GM12878 (cell line): ENCODE data around the gene CRTAP. TPM values are rescaled to one million over a fixed set of nuclear protein-coding genes. Genes with fewer than 3 reads are reported as not detected.

Experiments used
- ATAC-seq: fragments of 200-7000 bp; cut with Tn5 transposase; 3 replicates; pipeline ENCODE4 v1.9.1; 2020; ENCODE audit warnings: mild to moderate bottlenecking, moderate library complexity
- BruUV-seq: library from RNA; stranded (reverse); fragments of 400-500 nt; replicated peaks from 2 replicates; lab custom pipeline; 2021; lab: Mats Ljungman, UMichigan
- CTCF ChIA-PET: fragments of 300-600 bp; sonication (Branson Sonifier 250); formaldehyde crosslinking; extraction: SDS; loops from one replicate; lab custom pipeline; 2021; ENCODE audit warnings: inconsistent platforms; lab: Yijun Ruan, JAX
- POLR2A ChIA-PET: fragments of 350-600 bp; formaldehyde crosslinking; extraction: SDS; loops from one replicate; lab custom pipeline; 2021; ENCODE audit warnings: inconsistent platforms; lab: Charles Lee
- RAD21 ChIA-PET: fragments of 300-600 bp; sonication (Branson Sonifier 250); formaldehyde crosslinking; loops from one replicate; lab custom pipeline; 2023; ENCODE audit warnings: antibody characterized with exemption; ENCODE audit not compliant: unreplicated experiment; lab: Charles Lee
- SMC1A ChIA-PET: fragments of 300-600 bp; sonication (Branson Sonifier 250); formaldehyde crosslinking; loops from one replicate; lab custom pipeline; 2023; ENCODE audit not compliant: unreplicated experiment, uncharacterized antibody; lab: Charles Lee
- DNase-seq: peaks from one replicate; pipeline ENCODE4 v3.0.0-alpha.2; 2011; ENCODE audit warnings: low read depth, low spot score
- FAIRE-seq: peaks from 3 replicates; lab custom pipeline; 2011; peaks lifted over from hg19 to GRCh38; lab: Jason Lieb, UNC
- H2AFZ ChIP-seq: 2 replicates; pipeline ENCODE4 v1.6.0; 2011; ENCODE audit warnings: low read depth, low read length, control low read depth; ENCODE audit not compliant: control insufficient read depth
- H3K27ac ChIP-seq: 2 replicates; pipeline ENCODE4 v1.5.1; 2011; ENCODE audit warnings: control low read depth; ENCODE audit not compliant: control insufficient read depth, insufficient read depth
- H3K27me3 ChIP-seq, 2 experiments: replicated peaks in 1 of 2; 2 replicates each; pipeline versions ENCODE4 v1.6.0 to v1.6.1; 2011; ENCODE audit warnings: low read length in 1 of 2; ENCODE audit not compliant: control insufficient read depth in 2 of 2, insufficient read depth in 2 of 2
- H3K36me3 ChIP-seq, 2 experiments: 2 replicates each; pipeline ENCODE4 v1.5.1; 2011; ENCODE audit warnings: low read length in 1 of 2; ENCODE audit not compliant: control insufficient read depth in 2 of 2, insufficient read depth in 2 of 2
- H3K4me1 ChIP-seq: 2 replicates; pipeline ENCODE4 v1.6.1; 2011; ENCODE audit warnings: mild to moderate bottlenecking, low read length, moderate library complexity, mixed read lengths; ENCODE audit not compliant: control insufficient read depth, insufficient read depth
- H3K4me2 ChIP-seq: 2 replicates; pipeline ENCODE4 v1.6.0; 2011; ENCODE audit warnings: control low read depth; ENCODE audit not compliant: control insufficient read depth, insufficient read depth
- H3K4me3 ChIP-seq: fragments of 200-600 bp; sonication (generic); 2 replicates; pipeline ENCODE4 v1.5.1; 2016
- H3K79me2 ChIP-seq: 2 replicates; pipeline ENCODE4 v1.6.0; 2011; ENCODE audit warnings: low read length; ENCODE audit not compliant: control insufficient read depth, insufficient read depth
- H3K9ac ChIP-seq: 2 replicates; pipeline ENCODE4 v1.8.0; 2011; ENCODE audit warnings: low read length, control low read depth, mixed read lengths; ENCODE audit not compliant: control insufficient read depth, insufficient read depth
- H3K9me3 ChIP-seq: replicated peaks from 3 replicates; pipeline ENCODE4 v1.5.1; 2011; ENCODE audit warnings: mild to moderate bottlenecking, low read length; ENCODE audit not compliant: control insufficient read depth, insufficient read depth
- H4K20me1 ChIP-seq: 2 replicates; pipeline ENCODE4 v1.6.0; 2011; ENCODE audit not compliant: control insufficient read depth, insufficient read depth
- BCL3 ChIP-seq: IDR thresholded peaks from 2 replicates; pipeline ENCODE4 v1.6.1; 2011; ENCODE audit warnings: borderline replicate concordance, low read depth, mild to moderate bottlenecking, moderate library complexity, low read length; ENCODE audit not compliant: insufficient read depth, poor library complexity, severe bottlenecking
- FOS ChIP-seq: IDR thresholded peaks from 3 replicates; pipeline ENCODE4 v1.6.1; 2011; ENCODE audit warnings: borderline replicate concordance; ENCODE audit not compliant: insufficient read length; ENCODE audit errors: extremely low read depth
- NR2C2 ChIP-seq: IDR thresholded peaks from 2 replicates; pipeline ENCODE4 v1.6.1; 2011; ENCODE audit warnings: borderline replicate concordance, low read depth; ENCODE audit not compliant: control insufficient read depth, insufficient read length
- NRF1 ChIP-seq: conservative IDR thresholded peaks from 2 replicates; pipeline ENCODE4 v1.6.1; 2011; ENCODE audit warnings: mild to moderate bottlenecking, low read depth, low read length, improper control_type of control experiment
- PML ChIP-seq: IDR thresholded peaks from 2 replicates; pipeline ENCODE4 v1.6.1; 2012; ENCODE audit warnings: low read length, inconsistent platforms
- RB1 ChIP-seq: fragments of 450-650 bp; formaldehyde crosslinking; IDR thresholded peaks from 2 replicates; pipeline ENCODE4 v1.6.1; 2017; ENCODE audit warnings: mild to moderate bottlenecking, borderline replicate concordance
- SIX5 ChIP-seq: IDR thresholded peaks from 2 replicates; pipeline ENCODE4 v1.6.1; 2011; ENCODE audit warnings: mild to moderate bottlenecking, low read depth, low read length, moderate library complexity; ENCODE audit not compliant: severe bottlenecking
- TAF1 ChIP-seq: IDR thresholded peaks from 2 replicates; pipeline ENCODE4 v1.6.1; 2011; ENCODE audit warnings: mild to moderate bottlenecking, low read depth, low read length, borderline replicate concordance
- TCF12 ChIP-seq: IDR thresholded peaks from 2 replicates; pipeline ENCODE4 v1.6.1; 2011; ENCODE audit warnings: low read depth, mild to moderate bottlenecking, low read length
- TCF3 ChIP-seq: IDR thresholded peaks from 2 replicates; pipeline ENCODE4 v1.6.1; 2012; ENCODE audit warnings: low read depth, mild to moderate bottlenecking, low read length, borderline replicate concordance; ENCODE audit not compliant: insufficient read depth
- ZBTB40 ChIP-seq: fragments of 450-650 bp; IDR thresholded peaks from 2 replicates; pipeline ENCODE4 v1.6.1; 2016; ENCODE audit warnings: mild to moderate bottlenecking, moderate library complexity, borderline replicate concordance
- ZNF217 ChIP-seq: fragments of 450-650 bp; IDR thresholded peaks from 2 replicates; pipeline ENCODE4 v1.6.1; 2017; ENCODE audit warnings: antibody characterized with exemption, mild to moderate bottlenecking
- ZNF24 ChIP-seq: fragments of 450-650 bp; IDR thresholded peaks from 2 replicates; pipeline ENCODE4 v1.6.1; 2017; ENCODE audit warnings: antibody characterized with exemption, mild to moderate bottlenecking
- WGBS: methylation state at CpG from one replicate; pipeline ENCODE4 v1.1.6; 2016; ENCODE audit warnings: low lambda C conversion rate; ENCODE audit not compliant: insufficient replicate concordance, insufficient coverage; ENCODE audit errors: missing lambda C conversion rate; 5-methylcytosine and 5-hydroxymethylcytosine counted together
- in situ Hi-C: fragments of 300-500 bp; cut with MboI; formaldehyde crosslinking; loops from 9 replicates; pipeline ENCODE4 v1.14.3; 2018; ENCODE audit warnings: mixed read lengths
- intact Hi-C: fragments of 100-400 bp; cut with micrococcal nuclease; formaldehyde crosslinking; loops from one replicate; pipeline ENCODE4 v1.14.2; 2022; ENCODE audit not compliant: unreplicated experiment
- polyA plus RNA-seq, 11 experiments: library from polyadenylated mRNA; depleted of rRNA in 4 of 11; unstranded in 6 of 11; stranded (reverse) in 5 of 11; fragments of >200 nt; fragmentation: Nextera tagmentation in 4 of 11; fragmentation: Illumina TruSeq in 1 of 11; extraction: Ambion mirVana in 4 of 11; extraction: Trizol in 1 of 11; gene quantifications; 1 replicate in 1 of 11; 2 replicates in 10 of 11; pipeline versions ENCODE4 v1.2.1 to v1.2.3, GENCODE V29; 2011 to 2016; ENCODE audit warnings: inconsistent platforms in 2 of 11, missing spikeins in 2 of 11, low read depth in 1 of 11
- total RNA-seq, 4 experiments: library from RNA; depleted of rRNA in 3 of 4; stranded (reverse); fragments of >200 nt in 3 of 4; fragmentation: Illumina TruSeq in 1 of 4; extraction: Trizol in 1 of 4; gene quantifications; 2 replicates each; pipeline versions ENCODE4 v1.2.1 to v1.2.3, GENCODE V29; 2013 to 2021

The CRTAP gene
- total and polyA plus RNA-seq, 10 of the 15 experiments (the other 5 are each of a cell fraction or from before 2014, with no cell fraction given): 6.0 to 42.3 (median 23.3) TPM

DNA sequence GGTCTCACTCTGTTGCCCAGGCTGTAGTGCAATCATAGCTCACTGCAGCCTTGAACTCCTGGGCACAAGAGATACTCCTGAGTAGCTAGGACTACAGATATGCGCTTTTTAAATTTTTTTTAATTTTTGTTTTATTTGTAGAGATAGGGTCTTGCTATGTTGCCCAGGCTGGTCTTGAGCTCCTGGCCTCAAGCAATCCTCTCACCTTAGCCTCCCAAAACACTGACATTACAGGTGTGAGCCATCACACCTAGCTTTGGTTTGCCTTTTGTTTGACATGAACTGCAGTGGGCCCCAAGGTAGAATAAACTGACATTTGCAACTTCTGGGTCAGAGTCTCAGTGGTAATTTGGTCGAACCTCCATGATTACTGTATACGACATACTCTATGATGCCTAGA, 9.0 kb upstream of the CRTAP start:
- RAD21 ChIA-PET: no interaction called here
- H3K4me3 ChIP-seq: no peak overlapping the region
- H3K9ac ChIP-seq: no peak overlapping the region
- CTCF ChIA-PET: interaction anchor here (0.7 to 1.8 kb wide), 3 partner anchors 11 to 32 kb away, joined by 3 to 7 read pairs (median 4); no protein-coding TSS in a partner anchor
- H2AFZ ChIP-seq: no peak overlapping the region
- no peak overlapping the region for H3K4me2 ChIP-seq
- SMC1A ChIA-PET: interaction anchor here (0.8 to 1.3 kb wide), 2 partner anchors 158 to 324 kb away, joined by 3 read pairs; no protein-coding TSS in a partner anchor
- no peaks in the 10 kb centered on the region for H3K36me3 ChIP-seq
- WGBS: 86% methylated on average over 3 of the region's 3 CpGs
- no peaks in the 10 kb centered on the region for H3K9me3 ChIP-seq
- intact Hi-C loops: no loop called here
- H3K79me2 ChIP-seq: no peaks in the 10 kb centered on the region
- H3K27ac ChIP-seq: no peak overlapping the region
- TF ChIP-seq TCF3 (no peak), TAF1 (no peak), PML (no peak), ZNF24 (no peak), SIX5 (no peak), BCL3 (no peak), ZBTB40 (no peak), TCF12 (no peak), ZNF217 (no peak), NRF1 (no peak), RB1 (no peak), NR2C2 (no peak), FOS (no peak)
- in situ Hi-C loops: no loop called here
- POLR2A ChIA-PET: interaction anchor here (0.6 kb wide), 2 partner anchors 157 to 504 kb away, joined by 3 to 4 read pairs; no protein-coding TSS in a partner anchor
- no peaks in the 10 kb centered on the region for H3K27me3 ChIP-seq
- no peak for DNase-seq
- ATAC-seq: no peak
- no peaks in the 10 kb centered on the region for H4K20me1 ChIP-seq
- no TSS peak for BruUV-seq
- H3K4me1 ChIP-seq: no peaks in the 10 kb centered on the region
- no peak for FAIRE-seq
